Measurements from ENCODE around the gene H6PD. TPM values are rescaled to one million over a fixed set of nuclear protein-coding genes. Genes with fewer than 3 reads are reported as not detected.
A peak's percentile ranks its signal among the peaks of the same experiment; 100 is the strongest.

The H6PD gene
- total and polyA plus RNA-seq, 9 of the 15 experiments (the other 6 are each of a cell fraction or from before 2014, with no cell fraction given): 0.04 to 2.5 (median 0.95) TPM

DNA sequence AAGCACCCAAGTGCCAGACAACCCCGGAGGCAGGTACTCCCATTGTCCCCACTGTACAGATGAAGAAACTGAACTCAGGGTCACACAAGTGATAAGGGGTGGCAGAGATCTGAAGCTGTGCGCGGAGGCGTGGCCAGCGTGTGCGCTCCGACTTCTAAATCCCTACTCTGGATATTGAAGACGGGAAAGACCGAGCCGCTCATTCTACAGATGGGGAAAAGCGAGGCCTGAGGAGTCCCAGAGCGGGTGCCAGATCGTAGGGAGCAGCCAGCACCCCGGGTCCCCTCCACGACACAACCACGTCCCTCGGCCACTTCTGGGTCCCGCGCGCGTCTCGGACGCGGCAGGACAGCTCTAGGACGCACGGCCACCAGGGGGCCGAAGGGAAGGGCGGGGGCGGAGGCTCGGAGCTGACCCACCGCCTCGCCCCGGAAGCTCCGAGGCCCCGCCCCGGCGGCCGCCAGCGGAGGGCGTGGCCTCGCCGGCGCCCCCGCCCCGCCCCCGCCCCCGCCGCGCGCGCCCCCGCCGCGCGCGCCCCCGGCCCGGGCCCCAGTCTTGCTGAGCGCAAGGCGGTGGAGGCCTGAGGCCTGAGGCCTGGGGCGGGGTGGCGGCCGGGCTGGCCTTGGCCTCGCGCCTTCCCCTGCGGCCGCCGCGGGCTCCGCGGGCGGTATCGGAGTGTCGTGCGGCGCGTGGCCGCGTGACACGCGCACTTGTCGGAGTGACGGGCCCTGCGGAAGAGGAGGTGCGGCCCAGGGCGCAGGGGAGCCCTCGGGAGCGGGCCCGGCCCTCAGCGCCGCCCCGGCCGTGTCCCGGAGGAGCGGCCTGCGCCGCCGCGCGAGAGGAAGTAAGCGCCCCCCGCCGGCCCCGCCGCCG, at the start of gene H6PD (continued):
- no peak; the same call in 1 of the 2 replicates for TF ChIP-seq ZNF57 (CRISPR knock-in tag; IDR thresholded peaks at IDR 0.05)
- no peak for TF ChIP-seq ARHGAP35 (IDR thresholded peaks at IDR 0.05; ENCODE audit: partially characterized antibody)
- peak; percentile 12; the same call in 1 of the 2 replicates for TF ChIP-seq TAL1 (IDR thresholded peaks at IDR 0.05)
- 0 out of 2 replicates have a peak, but pooled peaks have one; percentile 34 for TF ChIP-seq HDAC6 (IDR thresholded peaks at IDR 0.05; ENCODE audit: low read depth, low read length)
- peak; percentile 46; the same call in 1 of the 2 replicates for TF ChIP-seq DMBX1 (CRISPR knock-in tag; IDR thresholded peaks at IDR 0.05; ENCODE audit: borderline replicate concordance)
- peak; percentile 67 for TF ChIP-seq SMARCA4 (IDR thresholded peaks at IDR 0.05)
- peak; percentile 65 for TF ChIP-seq ZNF232 (CRISPR knock-in tag; IDR thresholded peaks at IDR 0.05)
- peak; percentile 89 for TF ChIP-seq RBBP5 (IDR thresholded peaks at IDR 0.05; ENCODE audit: borderline replicate concordance, insufficient read depth, low read length, poor library complexity, severe bottlenecking)
- peak; percentile 20 to 28; a peak in 3 of 4 replicates for TF ChIP-seq RAD21 (CRISPR knock-in tag; conservative IDR thresholded peaks at IDR 0.05 in 1 of 2, IDR thresholded peaks at IDR 0.05 in 1 of 2)
- TF ChIP-seq NR1H2 (CRISPR knock-in tag; IDR thresholded peaks at IDR 0.05): no peak
- no peak; the same call in 1 of the 2 replicates for TF ChIP-seq ZNF224 (CRISPR knock-in tag; IDR thresholded peaks at IDR 0.05)
- 0 out of 2 replicates have a peak, but pooled peaks have one; percentile 28 for TF ChIP-seq HSF4 (CRISPR knock-in tag; IDR thresholded peaks at IDR 0.05; ENCODE audit: borderline replicate concordance)
- no peak for TF ChIP-seq ZNF785 (CRISPR knock-in tag; IDR thresholded peaks at IDR 0.05)
- TF ChIP-seq EZH2 (IDR thresholded peaks at IDR 0.05; ENCODE audit: borderline replicate concordance, low read depth, low read length): no peak
- TF ChIP-seq TFAM (CRISPR knock-in tag; conservative IDR thresholded peaks at IDR 0.05): no peak
- TF ChIP-seq EGR1 (conservative IDR thresholded peaks at IDR 0.05): peak; percentile 93
- peak; percentile 88 for TF ChIP-seq RBFOX2 (IDR thresholded peaks at IDR 0.05; ENCODE audit: low read depth, low read length)
- no peak for TF ChIP-seq KAT8 (IDR thresholded peaks at IDR 0.05; ENCODE audit: low read depth)
- no peak for TF ChIP-seq ZNF449 (CRISPR knock-in tag; IDR thresholded peaks at IDR 0.05)
